OCI-LY7 (cell line): ENCODE results near the gene DPP8. TPM values are rescaled to one million over a fixed set of nuclear protein-coding genes. Genes with fewer than 3 reads are reported as not detected.

Source experiments
- BruUV-seq: library from RNA; stranded (reverse); fragments of 400-500 nt; replicated peaks from 2 replicates; lab custom pipeline; 2021; lab: Mats Ljungman, UMichigan
- CTCF ChIA-PET: fragments of 300-600 bp; sonication (Branson Sonifier 250); formaldehyde crosslinking; loops from one replicate; lab custom pipeline; 2022; ENCODE audit warnings: antibody characterized with exemption; ENCODE audit not compliant: unreplicated experiment; lab: Charles Lee
- POLR2A ChIA-PET: fragments of 300-600 bp; sonication (Branson Sonifier 250); formaldehyde crosslinking; loops from one replicate; lab custom pipeline; 2022; ENCODE audit warnings: antibody characterized with exemption; lab: Charles Lee
- DNase-seq: peaks from one replicate; pipeline ENCODE4 v3.0.0-alpha.2; 2015; ENCODE audit warnings: low spot score
- H2AFZ ChIP-seq: fragments of 200-600 bp; sonication (generic), shearing (Covaris generic); 2 replicates; pipeline ENCODE4 v1.6.1; 2014; ENCODE audit warnings: mild to moderate bottlenecking, antibody characterized with exemption, low read length, moderate library complexity
- H3K27ac ChIP-seq: fragments of 200-600 bp; sonication (generic); 2 replicates; pipeline ENCODE4 v1.5.1; 2014; ENCODE audit warnings: mixed run types, low read depth, mild to moderate bottlenecking, moderate library complexity, low read length, inconsistent platforms; ENCODE audit not compliant: poor library complexity, severe bottlenecking
- H3K36me3 ChIP-seq: fragments of 200-600 bp; sonication (generic); 2 replicates; pipeline ENCODE4 v1.6.1; 2014; ENCODE audit warnings: mild to moderate bottlenecking, antibody characterized with exemption, low read length, moderate library complexity, mixed read lengths; ENCODE audit not compliant: insufficient read depth
- H3K4me1 ChIP-seq: fragments of 200-600 bp; sonication (generic); 2 replicates; pipeline ENCODE4 v1.5.1; 2014; ENCODE audit warnings: mild to moderate bottlenecking, low read length; ENCODE audit not compliant: insufficient read depth, poor library complexity, severe bottlenecking
- H3K4me2 ChIP-seq: fragments of 200-600 bp; sonication (generic); 2 replicates; pipeline ENCODE4 v1.6.1; 2014; ENCODE audit warnings: mild to moderate bottlenecking, low read length
- H3K4me3 ChIP-seq: fragments of 200-600 bp; sonication (generic); 2 replicates; pipeline ENCODE4 v1.5.1; 2014; ENCODE audit warnings: mild to moderate bottlenecking, low read depth, low read length; ENCODE audit not compliant: poor library complexity, severe bottlenecking
- H3K79me2 ChIP-seq: fragments of 200-600 bp; sonication (generic); 2 replicates; pipeline ENCODE4 v1.6.1; 2016; ENCODE audit warnings: low read depth, mild to moderate bottlenecking, low read length, moderate library complexity, mixed read lengths; ENCODE audit not compliant: insufficient read depth
- H3K9me2 ChIP-seq: fragments of 200-600 bp; sonication (generic); 2 replicates; pipeline ENCODE4 v1.6.1; 2016; ENCODE audit warnings: mild to moderate bottlenecking, low read length, mixed read lengths; ENCODE audit not compliant: insufficient read depth
- H3K9me3 ChIP-seq: fragments of 200-600 bp; sonication (generic); 2 replicates; pipeline ENCODE4 v1.6.1; 2014; ENCODE audit warnings: mild to moderate bottlenecking, mixed run types, low read length, mixed read lengths
- H4K20me1 ChIP-seq: fragments of 200-600 bp; sonication (generic); 2 replicates; pipeline ENCODE4 v1.6.1; 2014; ENCODE audit warnings: mild to moderate bottlenecking, antibody characterized with exemption, low read length, moderate library complexity, mixed read lengths; ENCODE audit not compliant: insufficient read depth
- CTCF ChIP-seq: fragments of 200-600 bp; sonication (generic); conservative IDR thresholded peaks from 2 replicates; pipeline ENCODE4 v1.5.1; 2014; ENCODE audit warnings: mild to moderate bottlenecking, antibody characterized with exemption, low read length, moderate library complexity, mixed read lengths
- EZH2phosphoT487 ChIP-seq: fragments of 200-600 bp; sonication (generic); IDR thresholded peaks from 2 replicates; pipeline ENCODE4 v1.6.1; 2018; ENCODE audit warnings: low read depth, borderline replicate concordance, mild to moderate bottlenecking, mixed run types, antibody characterized with exemption, low read length, moderate library complexity, mixed read lengths
- intact Hi-C: fragments of 100-400 bp; cut with micrococcal nuclease; formaldehyde crosslinking; loops from one replicate; pipeline ENCODE4 v1.10.0; 2022; ENCODE audit not compliant: unreplicated experiment
- total RNA-seq, 2 experiments: library from RNA; depleted of rRNA in 1 of 2; stranded (reverse); fragments of >200 nt in 1 of 2; shearing (Covaris generic) in 1 of 2; gene quantifications; 2 replicates each; pipeline ENCODE4 v1.2.3, GENCODE V29; 2014 to 2022

The DPP8 gene
- total RNA-seq, 2 experiments from 2014 or later = 43.0 to 52.1 TPM

DNA sequence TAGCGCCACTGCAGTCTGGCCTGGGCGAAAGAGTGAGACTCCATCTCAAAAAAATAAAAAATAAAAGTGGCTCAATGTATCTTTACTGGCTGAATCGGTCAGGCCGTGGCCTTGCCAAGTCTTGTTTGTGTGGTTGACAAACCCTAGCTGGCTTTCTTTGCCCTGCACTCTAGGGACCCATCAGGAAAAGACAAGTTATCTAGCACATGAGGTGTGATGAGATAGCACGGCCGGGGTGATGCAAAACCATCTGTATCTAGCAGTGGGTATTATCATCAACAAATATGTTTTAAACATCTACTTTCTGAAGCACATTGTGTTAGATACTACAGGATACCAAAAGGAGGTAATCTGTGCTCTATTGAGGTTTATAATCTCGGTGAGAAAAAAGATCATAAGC, 3.9 kb upstream of the DPP8 start:
- ChIA-PET POLR2A (no interaction called here), CTCF (no interaction called here)
- Histone ChIP-seq H3K79me2 (peaks cover 9% of the 10 kb centered on the region), H3K9me3 (no peaks in the 10 kb centered on the region), H3K4me3 (no peak overlapping the region), H3K4me1 (peaks cover 3% of the 10 kb centered on the region), H3K36me3 (no peaks in the 10 kb centered on the region), H4K20me1 (peaks cover 6% of the 10 kb centered on the region; the same call in 1 of the 2 replicates), H3K27ac (no peak overlapping the region), H3K9me2 (no peaks in the 10 kb centered on the region), H2AFZ (no peak overlapping the region), H3K4me2 (no peak overlapping the region)
- DNase-seq = no peak
- BruUV-seq = no TSS peak
- TF ChIP-seq EZH2phosphoT487 = no peak
- TF ChIP-seq CTCF = no peak
- intact Hi-C loops = no loop called here

GRCh38 chr15:65518633-65519285, 1.3 kb upstream of the DPP8 start:
- no peak for DNase-seq
- BruUV-seq = no TSS peak
- intact Hi-C loops = no loop called here
- Histone ChIP-seq H3K79me2 (peaks cover 34% of the 10 kb centered on the region), H3K4me1 (peaks cover 13% of the 10 kb centered on the region), H4K20me1 (peaks cover 15% of the 10 kb centered on the region), H2AFZ (no peak overlapping the region), H3K4me3 (no peak overlapping the region), H3K9me2 (no peaks in the 10 kb centered on the region), H3K9me3 (no peaks in the 10 kb centered on the region), H3K4me2 (no peak overlapping the region), H3K27ac (no peak overlapping the region), H3K36me3 (peaks cover 20% of the 10 kb centered on the region)
- ChIA-PET CTCF (interaction anchor here (1.1 kb wide), 1 partner anchor 12 kb away, joined by 3 read pairs; no protein-coding TSS in a partner anchor), POLR2A (interaction anchor here (0.6 to 1.5 kb wide), 4 partner anchors 12 to 606 kb away, joined by 3 to 5 read pairs (median 4); partner anchors contain the start of gene HACD3)
- TF ChIP-seq CTCF = no peak

- intact Hi-C loops = no loop called here
- Histone ChIP-seq H3K4me1 (peaks cover 13% of the 10 kb centered on the region), H4K20me1 (peaks cover 15% of the 10 kb centered on the region), H3K36me3 (peaks cover 29% of the 10 kb centered on the region), H3K27ac (peak overlapping the region; percentile 83), H2AFZ (peak overlapping the region; percentile 86), H3K9me2 (no peaks in the 10 kb centered on the region), H3K9me3 (no peaks in the 10 kb centered on the region), H3K4me3 (peak overlapping the region; percentile 83), H3K4me2 (peak overlapping the region; percentile 38), H3K79me2 (peaks cover 40% of the 10 kb centered on the region)
- ChIA-PET CTCF (interaction anchor here (1.1 kb wide), 1 partner anchor 13 kb away, joined by 3 read pairs; no protein-coding TSS in a partner anchor), POLR2A (interaction anchor here (0.6 to 1.5 kb wide), 3 partner anchors 13 to 1807 kb away, joined by 4 to 5 read pairs (median 4); partner anchors contain the start of gene HACD3)
- no peak for DNase-seq
- peak; percentile 47; the same call in 1 of the 2 replicates for TF ChIP-seq CTCF
- no peak for TF ChIP-seq EZH2phosphoT487
- no TSS peak for BruUV-seq
Measured at GRCh38 chr15:65517866-65518207, 348 bp upstream of the DPP8 start.
